ENCODE data around the gene CFAP61. TPM values are rescaled to one million over a fixed set of nuclear protein-coding genes. Genes with fewer than 3 reads are reported as not detected.

CFAP61 gene
- total and polyA plus RNA-seq, 9 of the 15 experiments (the other 6 are each of a cell fraction or from before 2014, with no cell fraction given) = 0.11 TPM; not detected in 8

DNA sequence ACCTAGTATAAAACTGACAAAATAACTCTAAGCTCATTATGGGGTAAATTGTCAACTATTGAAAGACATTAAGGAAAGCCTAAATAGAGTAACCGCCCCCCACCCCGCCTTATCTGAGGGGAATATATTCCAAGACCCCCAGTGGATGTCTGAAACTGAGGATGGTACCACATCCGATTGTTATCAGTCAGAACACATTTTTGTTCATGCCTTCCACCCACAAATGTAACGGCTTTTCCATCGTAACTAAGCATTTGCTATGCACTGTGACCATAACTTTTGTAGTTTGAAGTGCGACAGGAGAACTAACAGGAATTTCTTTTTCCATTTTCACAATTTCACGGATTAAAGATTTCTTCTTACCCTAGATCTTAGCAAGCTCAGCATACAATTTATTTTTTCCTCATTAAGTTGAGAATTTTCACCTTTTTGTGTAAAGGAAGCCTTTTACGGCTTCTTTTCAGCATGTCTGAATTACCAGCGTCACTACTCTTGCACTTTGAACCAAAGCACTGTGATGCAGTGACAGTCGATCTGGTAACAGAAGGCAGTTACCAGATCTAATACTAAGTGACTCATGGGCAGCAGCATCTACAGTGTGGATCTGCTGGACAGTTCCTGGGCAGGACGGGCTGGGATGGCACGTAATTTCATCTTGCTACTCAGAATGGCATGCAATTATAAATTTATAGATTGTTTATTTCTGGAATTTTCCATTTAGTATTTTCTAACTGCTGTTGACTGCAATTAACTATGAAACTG is 11.8 kb downstream of the CFAP61 start:
- in situ Hi-C loops (cut with MboI) (no loop called here), intact Hi-C loops (cut with micrococcal nuclease) (no loop called here)
- Histone ChIP-seq H2AFZ (ENCODE audit: low read depth, low read length) (no peak overlapping the region), H3K9me1 (ENCODE audit: control insufficient read depth, insufficient read depth, low read length) (no peaks in the 10 kb centered on the region), H3K9ac (ENCODE audit: insufficient read depth in 1 of 2, low read depth in 2 of 2, low read length in 2 of 2) (no peak overlapping the region), H4K20me1 (replicated peaks; ENCODE audit: control insufficient read depth, insufficient read depth, low read length) (no peaks in the 10 kb centered on the region), H3K4me2 (ENCODE audit: insufficient read depth, low read length) (no peak overlapping the region), H3K27me3 (ENCODE audit: control insufficient read depth in 2 of 2, insufficient read depth in 2 of 2, low read length in 2 of 2) (peaks cover 0 to 4% of the 10 kb centered on the region in 2 experiments; a peak in 1 of 5 replicates), H3K9me3 (replicated peaks; ENCODE audit: control insufficient read depth, insufficient read depth, low read depth, low read length) (no peaks in the 10 kb centered on the region), H3K27ac (ENCODE audit: extremely low read depth, low read depth, low read length) (no peak overlapping the region), H3K79me2 (ENCODE audit: control insufficient read depth, insufficient read depth, low read length) (no peaks in the 10 kb centered on the region), H3K4me3 (no peak overlapping the region), H3K36me3 (ENCODE audit: control insufficient read depth, insufficient read depth, low read length) (no peaks in the 10 kb centered on the region), H3K4me1 (replicated peaks in 1 of 2; ENCODE audit: control insufficient read depth in 2 of 2, insufficient read depth in 2 of 2, low read length in 2 of 2) (no peaks in the 10 kb centered on the region; a peak in 1 of 5 replicates)
- CTCF ChIA-PET (ENCODE audit: low intra/inter-chr PET ratio) = no interaction called here
- FAIRE-seq (no peak), DNase-seq (ENCODE audit: extremely low read depth in 1 of 4, low spot score in 3 of 4) (no peak), ATAC-seq (no peak)
- no TSS peak for BruUV-seq (replicated peaks)
- under 1% methylated on average over 12 of the region's 12 CpGs for WGBS (ENCODE audit: insufficient coverage, low coverage, missing lambda C conversion rate)
- peak; percentile 70; the same call in 1 of the 2 replicates for TF ChIP-seq ZFP1 (CRISPR knock-in tag; IDR thresholded peaks at IDR 0.05)
- TF ChIP-seq ZBTB11 (CRISPR knock-in tag; IDR thresholded peaks at IDR 0.05) = no peak
- POLR2A ChIA-PET = no interaction called here
